Testis (tissue), 3 donors: Measurements from ENCODE around the gene CLEC16A. TPM values are rescaled to one million over a fixed set of nuclear protein-coding genes. Genes with fewer than 3 reads are reported as not detected.
A peak's percentile ranks its signal among the peaks of the same experiment; 100 is the strongest.
"Not testable (repeated sequence)": the region's sequence is repeated elsewhere in the genome, so short reads cannot be mapped to it uniquely, and the experiment has no call there.

ENCODE experiments used
- DNase-seq: peaks from one replicate; pipeline ENCODE4 v3.0.0-alpha.2; 2019
- H3K27ac ChIP-seq, 2 donors: fragments of 200-600 bp; sonication (generic); one replicate each; pipeline ENCODE4 v1.5.1; 2019
- H3K27me3 ChIP-seq: fragments of 200-600 bp; sonication (generic); one replicate; pipeline ENCODE4 v1.5.1; 2019
- H3K36me3 ChIP-seq: fragments of 200-600 bp; sonication (generic); one replicate; pipeline ENCODE4 v1.5.1; 2017; ENCODE audit warnings: low read depth; ENCODE audit errors: missing control alignments
- H3K4me1 ChIP-seq: fragments of 200-600 bp; sonication (generic); one replicate; pipeline ENCODE4 v1.5.1; 2019
- H3K4me3 ChIP-seq, 2 donors: fragments of 200-600 bp; sonication (generic); one replicate each; pipeline ENCODE4 v1.5.1; 2017 to 2019
- H3K9me3 ChIP-seq: fragments of 200-600 bp; sonication (generic); one replicate; pipeline ENCODE4 v1.5.1; 2017
- POLR2A ChIP-seq: fragments of 450-650 bp; IDR thresholded peaks from one replicate; pipeline ENCODE4 v1.6.1; 2017; ENCODE audit warnings: antibody characterized with exemption, mild to moderate bottlenecking, moderate library complexity
- WGBS, 2 donors: methylation state at CpG; one replicate each; pipeline ENCODE4 v1.1.5; 2018; 5-methylcytosine and 5-hydroxymethylcytosine counted together
- intact Hi-C: fragments of 100-400 bp; cut with DNase I; formaldehyde crosslinking; loops from one replicate; pipeline ENCODE4 v1.15.1; 2023; ENCODE audit warnings: low total_unique reads
- polyA plus RNA-seq: library from polyadenylated mRNA; stranded (reverse); fragments of 350-450 nt; fragmentation: Illumina TruSeq; extraction: RNeasy Lipid Tissue Mini Kit (QIAGEN cat#74804); gene quantifications from one replicate; pipeline ENCODE4 v1.2.3, GENCODE V29; 2014; ENCODE audit warnings: low read depth, low replicate concordance; ENCODE audit not compliant: insufficient read depth
- total RNA-seq, 2 donors: library from RNA; depleted of rRNA; stranded (reverse); fragments of >200 nt; gene quantifications; one replicate each; pipeline ENCODE4 v1.2.3, GENCODE V29; 2016
- TF ChIP-seq, protein P1 (sequence below), 3 experiments: fragments of 450-650 bp in 2 of 3; fragments of 200-600 bp in 1 of 3; sonication (generic) in 1 of 3; IDR thresholded peaks; one replicate each; pipeline ENCODE4 v1.5.1; 2016 to 2019; ENCODE audit warnings: antibody characterized with exemption in 3 of 3, mild to moderate bottlenecking in 2 of 3, moderate library complexity in 1 of 3

Gene CLEC16A
- total and polyA plus RNA-seq, 3 donors from 2014 or later = 93.9 to 126 (median 122) TPM

DNA sequence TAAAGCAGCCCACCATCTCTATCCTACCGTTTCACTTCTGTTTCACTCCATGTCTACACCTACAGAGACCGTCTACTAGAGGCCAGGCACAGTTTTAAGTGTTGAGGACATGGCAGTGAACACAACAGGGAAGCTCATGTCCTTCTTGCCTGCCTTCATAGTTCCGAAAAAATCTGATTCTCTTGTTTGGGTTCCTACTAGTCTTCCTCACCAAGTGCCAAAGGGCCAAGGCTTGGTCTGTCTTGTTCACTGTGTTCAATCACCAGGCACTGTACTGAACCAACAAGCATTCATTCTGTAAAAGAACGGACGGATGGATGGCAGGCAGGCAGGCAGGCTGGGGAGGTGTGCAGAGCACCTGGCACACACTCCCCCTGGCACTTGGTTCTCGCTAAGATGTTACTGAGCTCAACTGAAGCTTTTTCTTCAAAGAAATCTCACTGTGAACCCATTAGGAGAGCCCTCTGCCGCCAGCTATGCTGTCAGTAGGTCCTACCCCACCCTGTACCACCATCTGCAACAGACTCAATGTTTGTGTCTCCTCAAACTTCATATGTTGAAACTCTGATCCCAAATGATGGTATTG is 4.6 kb upstream of the CLEC16A start:
- TF ChIP-seq, protein P1, sequence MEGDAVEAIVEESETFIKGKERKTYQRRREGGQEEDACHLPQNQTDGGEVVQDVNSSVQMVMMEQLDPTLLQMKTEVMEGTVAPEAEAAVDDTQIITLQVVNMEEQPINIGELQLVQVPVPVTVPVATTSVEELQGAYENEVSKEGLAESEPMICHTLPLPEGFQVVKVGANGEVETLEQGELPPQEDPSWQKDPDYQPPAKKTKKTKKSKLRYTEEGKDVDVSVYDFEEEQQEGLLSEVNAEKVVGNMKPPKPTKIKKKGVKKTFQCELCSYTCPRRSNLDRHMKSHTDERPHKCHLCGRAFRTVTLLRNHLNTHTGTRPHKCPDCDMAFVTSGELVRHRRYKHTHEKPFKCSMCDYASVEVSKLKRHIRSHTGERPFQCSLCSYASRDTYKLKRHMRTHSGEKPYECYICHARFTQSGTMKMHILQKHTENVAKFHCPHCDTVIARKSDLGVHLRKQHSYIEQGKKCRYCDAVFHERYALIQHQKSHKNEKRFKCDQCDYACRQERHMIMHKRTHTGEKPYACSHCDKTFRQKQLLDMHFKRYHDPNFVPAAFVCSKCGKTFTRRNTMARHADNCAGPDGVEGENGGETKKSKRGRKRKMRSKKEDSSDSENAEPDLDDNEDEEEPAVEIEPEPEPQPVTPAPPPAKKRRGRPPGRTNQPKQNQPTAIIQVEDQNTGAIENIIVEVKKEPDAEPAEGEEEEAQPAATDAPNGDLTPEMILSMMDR (IDR thresholded peaks at IDR 0.05) = no peak
- no peak for TF ChIP-seq POLR2A

DNA sequence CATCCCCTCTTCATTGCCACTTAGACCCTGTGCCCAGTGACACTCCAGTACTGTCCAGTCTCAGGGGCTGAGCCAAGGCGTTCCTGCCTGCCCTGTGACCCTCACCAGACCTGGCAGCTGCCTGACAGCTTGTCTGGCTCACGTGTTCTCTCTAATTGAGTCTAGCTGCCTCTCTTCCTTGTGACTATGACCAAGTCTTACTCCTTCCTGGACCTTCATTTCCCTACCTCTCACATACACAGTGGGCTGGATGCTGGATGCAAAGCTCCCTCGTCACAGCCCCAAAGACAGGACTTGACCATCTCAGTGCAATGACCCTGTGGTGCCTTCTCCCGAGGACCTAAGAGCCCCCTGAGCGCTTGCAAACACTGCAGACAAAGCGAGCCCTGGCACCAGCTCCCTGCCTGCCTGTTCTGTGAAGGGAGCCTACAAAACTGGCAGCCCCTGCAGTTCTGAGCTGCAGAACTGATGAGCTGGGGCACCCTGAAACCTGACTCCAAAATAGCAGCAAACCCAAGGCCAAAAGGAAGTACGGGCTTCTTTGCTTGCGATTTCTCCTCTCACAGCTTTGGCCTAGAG is 3.8 kb upstream of the CLEC16A start:
- Histone ChIP-seq H3K27ac (peak overlapping the region; percentile 71 to 90), H3K36me3 (no peaks in the 10 kb centered on the region), H3K4me1 (peaks cover 62% of the 10 kb centered on the region), H3K27me3 (no peaks in the 10 kb centered on the region), H3K4me3 (peak overlapping the region; percentile 85 to 86), H3K9me3 (no peaks in the 10 kb centered on the region)
- 28% methylated on average over 5 to 8 of the region's 8 CpGs for WGBS, 2 donors
- DNase-seq = no peak
- TF ChIP-seq POLR2A = no peak
- TF ChIP-seq, protein P1 (IDR thresholded peaks at IDR 0.05) = no peak
- intact Hi-C loops = no loop called here

More for the DNA sequence above, 4.6 kb upstream of the CLEC16A start:
- peak overlapping the region in 1 of 2 donors; percentile 90 for H3K27ac ChIP-seq
- no peaks in the 10 kb centered on the region for H3K9me3 ChIP-seq
- no peaks in the 10 kb centered on the region for H3K36me3 ChIP-seq
- no peak for DNase-seq
- WGBS, 2 donors = 83% methylated on average over 7 of the region's 7 CpGs
- no peaks in the 10 kb centered on the region for H3K27me3 ChIP-seq
- intact Hi-C loops = no loop called here
- peaks cover 65% of the 10 kb centered on the region for H3K4me1 ChIP-seq
- H3K4me3 ChIP-seq = no peak overlapping the region

DNA sequence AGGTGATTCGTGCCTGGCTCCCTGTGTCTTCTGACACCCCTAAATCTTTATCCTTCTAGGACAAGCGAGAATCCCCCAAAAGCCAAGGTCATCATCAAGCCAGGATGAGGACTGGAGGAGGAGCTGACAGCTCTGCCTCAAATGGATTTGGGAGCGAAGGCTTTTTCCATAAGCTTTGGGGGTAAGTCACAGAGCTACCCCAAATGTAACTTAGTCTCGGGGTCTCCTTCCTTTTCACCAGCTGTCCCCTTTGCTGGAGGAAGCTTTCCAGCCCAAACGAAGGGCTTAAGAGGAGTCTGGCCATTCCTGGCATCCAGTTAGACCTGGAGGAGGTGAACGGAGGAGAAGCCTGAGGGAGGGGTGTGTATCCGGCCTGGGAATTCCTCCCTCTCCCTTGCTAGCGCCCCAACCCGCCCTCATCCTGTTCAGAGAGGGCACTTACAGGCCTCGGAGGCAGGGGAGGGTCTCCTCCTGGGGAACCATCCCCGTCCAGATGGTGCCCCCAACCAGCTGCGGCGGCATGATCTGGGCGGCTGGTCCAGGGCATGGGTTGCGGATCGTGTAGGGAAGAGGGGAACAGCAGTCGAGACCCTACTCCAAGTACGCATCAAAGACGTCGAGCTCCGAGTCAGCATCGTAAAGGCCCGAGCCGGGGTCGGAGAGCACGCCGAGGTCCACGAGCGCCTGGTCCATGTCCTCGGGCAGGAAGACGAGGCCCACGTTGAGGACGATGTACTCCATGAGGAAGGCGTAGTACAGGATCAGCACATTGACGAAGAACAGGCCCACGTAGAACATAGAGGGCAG is 3.0 kb upstream of the CLEC16A start:
- Histone ChIP-seq H3K4me1 (peaks cover 62% of the 10 kb centered on the region), H3K4me3 (peak overlapping the region; percentile 85 to 86), H3K9me3 (no peaks in the 10 kb centered on the region), H3K36me3 (no peaks in the 10 kb centered on the region), H3K27me3 (no peaks in the 10 kb centered on the region), H3K27ac (peak overlapping the region; percentile 71 to 90)
- 3 to 4% methylated on average over 14 to 36 of the region's 36 CpGs for WGBS, 2 donors
- intact Hi-C loops = no loop called here
- DNase-seq = no peak
- TF ChIP-seq, protein P1 (IDR thresholded peaks at IDR 0.05) = no peak
- no peak for TF ChIP-seq POLR2A

DNA sequence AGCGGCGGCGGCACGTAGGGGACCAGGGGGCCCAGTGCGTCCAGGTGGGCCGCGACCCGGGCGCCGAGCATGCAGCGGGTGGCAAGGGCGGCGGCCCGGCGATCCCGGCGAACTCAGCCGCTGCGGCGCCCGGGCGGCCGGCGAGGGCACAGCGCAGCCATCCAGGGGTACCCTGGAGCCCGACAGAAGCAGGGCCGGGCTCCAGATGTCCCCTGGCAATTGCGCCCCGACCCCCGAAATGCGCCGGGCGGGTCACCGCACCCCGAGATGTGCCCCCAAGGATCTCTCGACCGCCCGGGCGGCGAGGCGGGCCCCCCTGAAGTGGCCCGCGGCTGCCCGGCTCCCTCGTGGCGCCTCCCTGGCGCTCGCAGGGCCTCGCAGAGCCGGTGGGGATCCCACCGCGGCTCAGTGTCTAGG is 2.4 kb upstream of the CLEC16A start:
- DNase-seq, intact Hi-C loops, H3K27me3 ChIP-seq, H3K9me3 ChIP-seq, H3K36me3 ChIP-seq: not testable (repeated sequence)
- peaks cover 66% of the 10 kb centered on the region for H3K4me1 ChIP-seq
- H3K27ac ChIP-seq = peak overlapping the region; percentile 86 to 90
- peak overlapping the region; percentile 85 to 86 for H3K4me3 ChIP-seq
- 0% methylated on average over 2 to 3 of the region's 52 CpGs for WGBS, 2 donors

DNA sequence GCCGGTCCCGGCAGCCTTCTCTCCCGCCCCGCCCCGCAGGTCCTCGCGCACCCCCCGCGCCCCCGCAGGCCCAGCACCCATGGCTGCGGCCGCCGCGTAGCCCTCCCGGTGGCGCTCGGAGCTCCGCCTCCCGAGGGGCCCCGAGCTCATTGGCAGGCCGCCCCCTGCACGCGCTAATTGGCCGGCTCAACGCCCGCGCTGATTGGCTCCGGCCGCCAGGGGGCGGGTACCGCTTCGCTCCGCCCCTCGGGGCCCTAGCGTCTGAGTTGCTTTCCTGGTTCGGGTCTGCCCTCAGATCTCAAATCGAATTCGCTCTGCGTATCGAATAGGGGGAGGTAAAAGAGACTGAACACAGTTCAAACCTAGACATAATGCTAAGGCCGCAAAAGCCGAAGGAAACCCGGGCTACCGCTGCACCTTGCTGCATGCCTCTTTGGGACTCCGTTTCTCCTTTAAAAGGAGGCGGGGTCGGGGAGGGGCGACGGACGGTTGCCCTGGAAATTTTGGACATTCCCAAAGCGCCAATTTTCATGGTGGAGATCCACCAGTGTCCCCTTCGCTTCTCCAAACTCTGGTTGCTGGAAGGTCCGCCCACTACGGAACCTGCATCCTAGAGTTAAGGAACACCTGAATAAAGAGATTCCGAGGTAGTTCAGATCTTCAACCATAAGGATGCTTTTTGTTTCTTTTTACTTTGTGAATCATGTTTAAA is 1.9 kb upstream of the CLEC16A start, which contains the start of gene DEXI:
TSS of gene DEXI (minus strand) at position 117 of the 712 bp plus-strand sequence. CDS start 463 bp downstream, outside the sequence.
- WGBS, 2 donors = 5 to 8% methylated on average over 21 to 44 of the region's 55 CpGs
- intact Hi-C loops = no loop called here
- DNase-seq = peak; percentile 95
- no peaks in the 10 kb centered on the region for H3K36me3 ChIP-seq
- no peaks in the 10 kb centered on the region for H3K9me3 ChIP-seq
- TF ChIP-seq POLR2A = peak; percentile 50
- TF ChIP-seq, protein P1 (IDR thresholded peaks at IDR 0.05) = peak; percentile 63 to 77 (median 63)
- H3K4me3 ChIP-seq = peak within 1 kb of the TSS; percentile 85 to 86
- no peaks in the 10 kb centered on the region for H3K27me3 ChIP-seq
- peak within 1 kb of the TSS; percentile 86 to 90 for H3K27ac ChIP-seq
- peaks cover 69% of the 10 kb centered on the region for H3K4me1 ChIP-seq
